HEK293T (cell line): ENCODE results near the gene TENM3.

Experiments used
- FOXK2 ChIP-seq: fragments of 450-650 bp; IDR thresholded peaks from 2 replicates; pipeline ENCODE4 v1.6.1; 2016; ENCODE audit warnings: mild to moderate bottlenecking
- TARDBP ChIP-seq: fragments of 450-650 bp; IDR thresholded peaks from 2 replicates; pipeline ENCODE4 v1.6.1; 2016

- TF ChIP-seq TARDBP (no peak), FOXK2 (no peak)
Measured at GRCh38 chr4:182552948-182553347, 309.7 kb downstream of the TENM3 start.
